HG02642 (cell line): Measurements from ENCODE around the gene BIN1.

Source experiments
- ATAC-seq: cut with Tn5 transposase; IDR thresholded peaks from one replicate; pipeline ENCODE4 v1.9.1; 2021; ENCODE audit warnings: mild to moderate bottlenecking; ENCODE audit not compliant: unreplicated experiment, poor library complexity

Gene BIN1

DNA sequence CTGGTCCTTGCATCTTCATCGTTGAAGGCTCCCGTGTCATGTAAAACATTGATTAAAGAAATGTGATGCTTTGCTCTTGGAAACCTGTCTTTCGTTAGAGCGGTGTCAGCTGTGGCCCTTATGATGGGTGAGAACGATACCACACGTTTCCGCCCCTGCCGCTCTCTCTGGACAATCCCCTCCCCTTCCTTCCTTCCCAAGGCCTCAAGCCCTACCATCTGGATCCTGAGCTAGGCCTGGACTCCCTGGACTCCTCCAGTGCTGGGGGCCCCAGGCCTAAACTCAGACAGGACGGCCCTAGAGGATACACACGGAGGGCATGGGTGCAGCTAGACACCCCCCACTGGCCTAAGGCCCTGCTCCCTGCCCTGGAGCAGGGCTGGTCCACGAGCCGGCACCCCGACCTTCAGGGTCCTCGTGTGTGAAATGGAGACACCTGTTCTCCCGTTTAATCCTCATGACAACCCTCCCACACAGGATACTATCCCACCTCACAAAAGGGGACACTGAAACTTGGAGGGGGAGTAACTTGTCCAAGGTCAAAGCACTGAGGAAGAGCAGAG, 13.2 kb downstream of the BIN1 start:
- ATAC-seq: no peak

DNA sequence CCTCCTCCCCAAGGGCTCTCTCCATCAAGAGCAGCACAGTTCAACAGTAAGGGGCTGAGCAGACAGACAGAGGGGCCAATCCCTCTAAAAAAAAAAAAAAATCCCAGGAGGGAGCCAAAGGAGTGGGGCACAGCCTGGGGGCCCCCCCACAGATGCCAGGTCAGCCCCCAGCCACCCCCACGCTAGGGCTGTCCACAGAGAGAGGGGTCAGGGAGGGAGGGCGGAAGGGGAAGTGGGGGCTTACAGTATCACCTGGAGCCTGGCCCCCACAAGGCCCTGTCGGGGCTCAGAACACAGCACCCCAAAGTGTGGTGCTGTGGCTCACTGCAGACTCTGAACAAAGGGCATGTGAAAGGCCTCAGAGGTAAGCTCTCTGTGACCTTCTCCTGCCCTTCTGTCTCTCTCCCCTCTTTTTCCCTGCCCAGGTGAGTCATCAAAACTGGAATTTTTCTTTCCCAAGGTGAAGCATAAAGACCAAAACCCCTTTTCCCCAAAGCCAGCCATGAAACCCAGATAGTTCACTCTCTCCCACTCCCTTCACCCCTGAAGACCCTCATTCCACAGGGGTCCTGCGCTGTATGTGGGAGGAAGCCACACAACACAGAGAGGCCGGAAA, 13.9 kb downstream of the BIN1 start:
- no peak for ATAC-seq

DNA sequence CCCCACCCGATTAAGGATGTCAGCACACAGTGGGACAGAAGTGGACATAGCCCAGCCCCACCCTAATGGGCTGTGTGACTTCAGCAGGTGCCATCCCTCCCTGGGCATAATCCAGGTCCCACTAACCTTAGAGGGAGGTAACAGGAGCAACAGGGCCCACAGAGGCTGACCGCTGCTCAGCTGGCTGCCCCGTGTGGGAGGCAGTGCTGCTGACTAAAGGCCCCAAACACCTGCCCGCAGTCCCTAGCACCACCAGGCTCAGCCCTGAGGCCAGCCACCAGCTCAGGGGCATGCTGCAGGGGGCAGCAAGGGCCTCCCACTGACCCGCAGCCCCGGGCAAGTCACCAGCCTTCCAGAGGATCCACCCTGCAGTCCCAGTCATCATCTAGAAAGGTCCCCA, 14.6 kb downstream of the BIN1 start:
- no peak for ATAC-seq

DNA sequence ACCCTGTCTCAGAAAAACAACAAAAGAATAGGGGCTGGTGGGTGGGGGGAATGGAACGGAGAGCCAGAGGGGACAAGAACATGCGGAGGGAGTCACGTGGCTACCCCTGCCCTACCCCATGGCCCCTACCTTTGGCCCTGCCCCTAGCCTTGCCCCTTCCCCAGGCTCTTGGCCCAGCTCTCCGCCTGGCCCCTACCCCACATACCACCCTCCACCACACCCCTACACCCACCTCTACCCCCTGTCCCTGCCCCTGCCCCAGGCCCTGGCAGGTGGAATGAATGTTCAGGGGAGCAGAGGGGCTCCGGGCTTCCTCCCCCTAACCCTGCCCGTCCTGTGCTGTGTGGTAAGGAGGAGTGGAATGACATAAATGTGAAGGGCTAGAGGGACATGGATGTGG, 15.1 kb downstream of the BIN1 start:
- ATAC-seq: no peak

DNA sequence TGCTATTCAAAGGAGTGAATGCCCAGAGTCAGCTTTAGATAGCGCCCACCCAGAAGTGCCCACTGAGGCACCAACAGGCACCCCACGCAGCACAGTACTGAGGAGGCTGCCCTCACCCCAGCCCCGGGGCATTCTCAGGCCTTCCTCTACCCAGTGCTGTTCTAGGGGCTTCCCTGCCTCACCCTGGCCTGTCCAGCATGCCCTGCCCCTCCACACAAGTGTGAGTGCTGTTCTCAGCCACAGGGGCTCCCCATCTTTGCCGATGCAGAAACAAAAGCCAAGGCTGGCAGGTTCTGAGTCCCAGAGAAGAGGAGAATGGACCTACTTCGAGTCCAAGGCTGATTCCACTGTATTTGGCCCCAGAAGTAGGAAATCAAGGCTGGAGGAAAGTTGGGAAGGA, 15.8 kb downstream of the BIN1 start:
- ATAC-seq: no peak

DNA sequence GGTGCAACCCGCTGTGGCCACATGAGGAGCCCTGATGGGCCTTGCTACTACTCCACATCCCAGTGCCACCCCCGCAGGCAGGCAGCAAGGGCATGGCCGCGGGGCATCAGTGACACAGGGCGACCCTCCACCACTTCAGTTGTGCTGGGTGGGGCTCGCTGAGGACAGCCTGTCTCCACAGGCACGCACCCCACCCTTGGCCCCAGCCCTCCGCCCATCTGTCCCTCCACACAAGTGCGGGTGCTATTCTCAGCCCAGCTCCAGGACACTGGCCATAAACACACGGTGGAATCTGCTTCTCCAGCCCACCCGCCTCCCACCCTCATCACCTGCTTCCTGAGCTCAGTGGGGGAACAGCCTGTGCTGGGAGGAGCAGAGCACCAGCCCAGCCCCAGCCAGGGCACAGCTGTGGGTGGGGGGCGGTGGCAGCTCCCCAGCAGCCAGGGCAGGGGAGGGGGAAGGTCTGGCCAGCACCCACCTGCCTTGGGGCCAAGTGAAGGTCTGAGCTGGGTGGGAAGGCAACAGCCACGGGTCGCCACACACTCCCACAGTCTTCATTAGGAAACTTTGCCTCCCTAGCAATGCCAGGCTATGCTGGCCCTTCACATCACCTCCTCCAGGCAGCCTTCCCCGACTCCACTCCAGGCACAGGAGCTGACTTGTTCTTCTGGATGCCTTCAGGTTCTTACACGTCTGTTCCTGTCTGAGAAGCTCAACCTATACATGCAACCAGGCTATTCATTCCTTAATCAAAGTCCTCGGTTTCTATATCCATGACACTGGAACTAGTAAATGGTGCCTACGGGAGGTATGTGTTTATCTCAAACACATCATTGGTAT, 16.5 kb downstream of the BIN1 start:
- no peak for ATAC-seq

DNA sequence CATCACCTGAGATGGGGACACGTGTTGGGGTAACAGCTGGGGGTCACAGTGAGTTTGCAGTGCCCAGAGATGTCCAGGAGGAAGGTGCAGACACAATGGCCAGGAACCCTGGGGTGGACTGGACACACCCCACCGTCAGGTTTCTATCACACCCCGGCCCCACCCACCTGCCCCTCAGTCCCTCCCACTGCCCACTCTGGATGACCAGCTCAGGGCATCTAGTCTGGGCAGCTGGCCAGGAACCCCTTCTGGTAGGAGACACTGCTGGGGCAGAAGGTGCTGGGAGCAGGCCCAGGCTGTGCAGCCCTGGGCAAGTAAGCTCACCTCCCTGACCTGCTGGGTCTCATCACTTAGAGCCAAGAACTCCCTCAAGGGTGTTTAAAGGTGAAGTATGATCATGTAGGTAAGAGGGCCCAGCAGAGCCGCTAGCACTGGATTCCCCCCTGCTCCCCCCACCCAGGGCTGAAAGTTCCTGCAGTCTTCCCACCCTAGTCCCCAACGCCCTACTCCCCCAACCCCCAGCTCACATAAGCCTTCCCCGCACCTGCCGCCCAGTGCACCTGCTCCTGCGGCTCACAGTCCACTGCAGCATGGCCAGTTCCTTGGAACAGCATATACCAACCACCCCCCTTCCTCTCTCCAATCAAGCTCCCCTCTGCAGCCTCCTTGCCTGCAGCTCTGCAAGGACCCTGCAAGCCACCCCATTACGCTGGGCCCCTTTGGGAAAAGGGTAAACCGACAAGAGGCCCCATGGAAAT, 17.3 kb downstream of the BIN1 start:
- ATAC-seq: no peak

DNA sequence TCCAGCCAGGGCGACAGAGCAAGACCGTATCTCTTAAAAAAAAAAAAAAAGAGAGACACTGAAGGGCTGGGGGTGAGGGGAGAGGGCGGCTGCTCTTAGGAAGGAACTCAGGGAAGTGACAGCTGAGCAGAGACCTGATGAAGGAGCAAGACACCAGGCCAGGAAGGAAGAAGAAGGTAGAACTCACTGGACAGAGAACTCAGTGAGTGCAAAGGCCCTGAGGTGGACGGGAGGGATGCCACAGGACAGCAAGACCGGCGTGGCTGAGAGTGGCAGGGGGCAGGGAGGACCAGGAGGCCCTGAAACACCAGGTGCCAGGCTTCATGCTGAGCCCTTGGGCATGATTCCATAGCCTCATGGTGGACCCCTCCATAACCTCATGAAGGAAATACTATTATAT, 18.2 kb downstream of the BIN1 start:
- ATAC-seq: no peak

DNA sequence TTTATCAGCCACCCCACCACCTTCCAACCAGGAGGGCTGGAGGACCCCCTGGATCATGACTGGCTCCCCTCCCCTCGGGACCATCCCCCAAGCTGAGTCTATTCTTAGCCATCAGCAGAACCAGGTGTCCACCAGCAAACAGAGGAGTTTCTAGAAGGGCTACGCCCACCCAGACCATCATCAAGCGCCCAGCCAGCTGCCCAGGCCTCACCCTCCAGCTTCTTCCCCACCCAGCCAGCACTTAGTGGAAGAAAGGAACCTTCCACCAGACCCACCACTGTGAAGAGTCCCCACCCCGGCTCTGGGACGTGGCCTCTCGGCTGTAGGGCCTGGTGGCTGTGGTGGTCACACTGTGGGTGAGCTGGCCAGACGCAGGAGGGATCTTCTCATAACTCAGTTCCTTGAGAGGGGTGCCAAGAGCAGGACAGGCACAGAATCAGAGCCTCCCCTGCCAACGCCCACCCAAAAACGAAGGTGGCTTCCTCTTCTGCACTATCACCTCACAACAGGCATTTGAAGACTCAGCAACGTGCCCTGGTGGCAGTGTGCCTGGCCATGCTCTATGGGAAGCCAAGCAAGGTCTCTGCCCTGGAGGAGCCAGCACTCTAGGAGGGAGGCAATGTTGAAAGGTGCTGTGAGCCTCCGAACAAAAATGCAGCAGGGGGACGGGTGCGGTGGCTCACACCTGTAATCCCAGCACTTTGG, 19.0 kb downstream of the BIN1 start:
- ATAC-seq: no peak

DNA sequence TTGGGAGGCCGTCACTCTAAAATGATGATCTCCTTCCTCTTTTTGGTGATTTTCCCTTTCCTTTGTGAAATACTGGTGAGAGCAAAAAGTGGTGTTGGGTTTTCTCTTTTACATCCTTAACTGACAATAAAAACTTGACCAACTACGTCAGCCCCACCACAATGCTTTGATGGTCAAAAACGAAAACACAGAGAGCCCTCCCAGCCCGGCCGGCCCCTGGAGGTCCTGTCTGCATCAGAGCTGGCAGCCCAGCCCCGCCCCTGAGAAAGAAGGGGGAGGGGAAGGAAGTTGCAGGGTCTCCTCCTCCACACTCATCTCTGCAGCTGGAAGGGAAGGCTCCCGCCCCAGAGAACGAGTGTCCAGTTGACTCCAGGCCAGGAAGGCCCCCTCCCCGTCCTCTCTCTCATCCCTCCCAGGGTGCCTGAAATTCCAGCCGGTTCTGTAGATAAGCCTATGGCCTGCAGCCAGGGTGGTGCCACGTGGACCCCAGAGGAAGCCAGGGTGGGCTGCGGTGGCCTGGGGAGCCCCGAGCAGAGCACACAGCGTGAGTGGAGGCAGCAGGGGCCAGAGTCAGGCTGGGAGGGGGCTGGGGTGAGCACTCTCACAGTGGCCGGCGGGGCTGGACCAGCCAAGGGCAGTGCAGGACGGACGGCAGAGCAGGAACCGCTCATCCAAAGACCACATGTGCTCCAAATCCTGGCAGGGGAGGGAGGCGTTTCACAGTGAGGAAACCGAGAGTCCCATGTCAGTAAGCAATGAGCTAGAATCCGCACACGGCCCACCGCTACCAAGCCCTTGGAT, 19.8 kb downstream of the BIN1 start:
- peak; percentile 65 for ATAC-seq

DNA sequence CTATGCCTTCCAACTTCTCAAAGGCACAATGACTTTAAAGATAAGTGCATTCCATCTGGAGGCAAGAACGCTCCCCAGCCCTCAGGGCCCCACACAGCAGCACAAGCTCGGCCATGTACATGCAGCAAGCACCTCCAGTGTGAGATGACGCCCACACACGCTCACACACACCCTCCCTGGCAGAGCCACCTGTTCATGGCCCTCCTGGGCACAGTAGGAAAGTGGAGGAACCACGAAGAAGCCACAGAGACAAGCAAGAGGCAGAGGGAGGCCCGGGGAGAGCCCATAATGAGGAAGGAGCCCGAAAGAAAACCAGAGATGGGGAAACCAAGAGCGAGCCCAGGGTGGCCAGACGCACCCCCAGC, 21.7 kb downstream of the BIN1 start:
- peak; percentile 24 for ATAC-seq

DNA sequence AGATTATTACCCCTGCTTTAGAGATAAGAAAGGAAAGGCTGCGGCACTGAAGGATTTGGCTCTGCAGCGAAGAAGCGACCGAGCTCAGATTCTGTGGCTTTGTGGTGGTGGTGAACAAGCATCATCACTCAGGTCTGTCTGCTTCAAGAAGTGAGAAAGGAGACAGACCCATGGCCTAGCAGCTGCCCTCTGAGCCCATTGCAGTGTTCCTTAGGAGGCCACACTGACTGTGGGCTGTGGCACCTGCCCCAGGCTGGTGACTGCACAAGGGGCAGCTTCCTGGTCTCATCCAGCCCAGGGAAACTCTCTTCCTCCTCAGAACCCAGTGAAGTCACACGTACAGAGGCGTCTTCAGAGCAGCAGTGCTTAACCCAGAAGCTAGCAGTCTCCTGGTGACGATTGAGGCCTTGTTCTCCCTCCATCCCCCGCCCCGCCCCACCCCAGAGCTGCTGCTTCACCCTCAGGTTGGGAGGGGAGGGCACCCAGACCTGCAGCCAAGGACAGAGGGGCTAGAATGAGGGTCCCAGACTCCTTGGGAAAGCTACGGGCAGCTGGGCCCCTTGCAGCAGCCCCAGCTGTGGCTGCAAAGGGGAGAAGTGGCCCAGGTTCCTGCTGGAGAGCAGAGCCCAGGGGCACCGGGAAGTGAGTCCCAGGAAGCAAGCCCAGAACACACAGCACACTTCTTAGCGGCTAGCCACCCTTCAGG, 22.2 kb downstream of the BIN1 start:
- ATAC-seq: no peak

DNA sequence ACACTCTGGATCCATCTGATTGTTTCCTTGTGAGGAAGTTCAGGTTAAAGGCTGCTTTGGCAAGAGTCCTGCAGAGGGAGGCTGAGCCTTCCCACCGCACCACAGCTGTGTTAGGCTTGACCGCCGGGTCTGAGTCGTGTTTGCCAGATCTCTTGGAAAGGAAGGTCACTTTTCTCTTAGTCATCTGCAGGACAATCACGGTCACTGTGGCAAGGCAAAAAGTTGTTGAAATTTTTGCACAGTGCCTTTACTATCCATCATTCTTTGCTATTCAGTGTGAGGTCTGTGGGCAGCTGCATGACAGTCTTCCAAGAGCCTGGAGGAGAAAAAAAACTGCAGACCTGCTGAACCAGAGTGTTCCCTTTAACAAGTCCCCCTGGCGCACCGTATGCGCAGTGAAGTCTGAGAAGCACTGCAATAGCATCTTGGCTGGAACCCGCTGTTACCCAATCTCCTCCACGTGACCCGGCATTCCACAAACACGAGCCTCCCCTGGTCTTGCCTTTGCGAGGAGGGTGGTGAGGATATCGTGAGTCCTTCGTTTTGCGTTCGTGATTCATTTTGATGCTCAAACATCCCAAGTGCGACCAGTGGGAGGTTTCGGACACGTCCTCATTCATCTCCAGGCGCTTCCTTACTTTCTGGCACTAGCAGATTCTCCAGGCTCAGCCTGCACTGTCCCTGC, 23.0 kb downstream of the BIN1 start:
- no peak for ATAC-seq

DNA sequence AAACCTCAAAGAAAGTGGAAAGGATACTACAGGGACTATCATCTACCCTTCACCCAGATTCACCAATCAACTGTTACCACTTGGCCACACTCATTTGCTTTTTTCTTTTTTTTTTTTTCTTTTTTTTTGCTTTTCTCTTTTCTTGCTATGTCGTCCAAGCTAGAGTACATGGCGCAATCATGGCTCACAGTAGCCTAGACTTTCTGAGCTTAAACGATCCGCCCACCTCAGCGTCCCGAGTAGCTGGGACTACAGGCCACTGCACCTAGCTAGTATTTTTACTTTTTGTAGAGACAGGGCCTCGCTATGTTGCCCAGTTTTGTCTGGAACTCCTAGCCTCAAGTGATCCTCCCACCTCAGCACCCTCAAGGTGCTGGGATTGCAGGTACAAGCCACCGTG, 24.0 kb downstream of the BIN1 start:
- no peak for ATAC-seq

DNA sequence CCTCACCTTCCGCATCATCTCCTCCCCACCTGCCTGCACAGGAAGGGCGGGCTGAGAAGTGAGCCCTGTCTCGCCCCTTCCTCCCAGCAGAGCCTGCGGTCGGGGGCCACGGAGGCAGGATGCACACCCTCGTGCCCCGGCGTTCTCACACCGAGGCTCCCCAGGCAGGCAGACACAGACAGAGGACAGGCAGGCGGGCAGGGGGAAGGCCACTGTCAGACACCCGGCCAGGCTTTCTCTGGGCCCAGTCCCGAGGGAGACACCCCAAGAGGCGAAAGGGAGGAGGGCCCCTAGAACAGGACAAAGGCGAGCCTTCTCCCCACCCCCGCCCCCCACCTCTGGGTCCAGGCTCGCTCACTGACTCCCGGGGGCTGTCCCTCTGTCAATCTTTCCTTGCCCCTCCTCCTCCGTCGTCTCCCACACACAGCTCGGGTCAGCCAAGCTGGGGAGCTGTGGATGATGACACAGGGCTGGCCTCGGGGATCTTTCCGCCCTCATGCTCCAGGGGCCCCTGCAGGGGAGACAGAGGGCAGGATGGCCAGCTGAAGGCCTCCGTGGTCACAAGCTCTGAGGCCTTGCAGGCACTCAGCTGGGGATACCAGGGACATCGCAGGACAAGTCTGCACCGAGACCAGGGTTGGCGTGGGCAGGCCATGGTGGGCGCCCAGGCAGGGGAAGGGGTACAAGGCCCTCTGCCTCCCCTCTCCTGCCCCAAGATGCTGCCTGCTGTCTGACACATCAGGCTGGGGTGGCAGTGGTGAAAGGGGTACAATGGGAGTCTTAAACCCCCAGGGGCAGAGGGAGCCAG, 24.9 kb downstream of the BIN1 start:
- ATAC-seq: peak; percentile 43

DNA sequence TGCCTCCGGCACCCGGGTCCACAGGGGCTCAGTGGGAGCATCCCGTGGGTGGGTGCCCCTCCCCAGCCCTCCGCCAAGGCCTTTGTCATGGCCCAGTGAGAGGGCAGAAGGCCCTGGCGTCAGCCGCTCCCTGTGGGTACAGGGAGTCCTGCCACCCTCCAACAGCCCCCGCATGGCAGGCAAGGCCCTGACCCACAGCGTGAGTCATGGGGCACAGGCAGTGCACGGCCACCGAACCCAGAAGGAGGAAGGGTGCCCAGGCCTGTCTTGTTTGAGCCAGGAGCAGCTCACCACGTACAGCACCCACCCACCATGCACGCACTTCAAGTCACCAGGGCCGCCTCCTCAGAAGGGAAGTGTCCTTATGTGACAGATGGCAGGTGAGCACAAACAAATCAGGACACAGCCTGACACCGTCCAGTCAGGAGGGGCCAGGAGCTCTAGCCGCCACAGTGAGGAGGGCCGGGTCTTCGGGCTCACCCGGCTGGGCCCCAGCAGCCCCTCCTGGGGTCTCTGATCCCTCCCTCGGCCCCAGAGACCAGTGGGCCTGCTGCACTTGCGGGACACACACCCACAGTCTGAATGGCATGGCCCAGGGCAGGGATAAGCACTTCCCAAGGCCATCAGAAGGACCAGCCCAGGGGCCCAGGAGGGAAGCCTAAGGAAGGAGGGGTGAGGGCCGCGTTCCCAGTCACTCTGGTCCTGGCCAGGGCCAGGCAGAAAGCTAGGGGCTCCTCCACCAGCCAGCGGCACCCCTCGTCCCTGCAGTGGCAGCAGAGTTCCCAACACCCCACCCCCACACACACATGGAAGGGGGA, 25.8 kb downstream of the BIN1 start:
- peak; percentile 43 for ATAC-seq
